Caco-2 (cell line): ENCODE data around the gene AMACR. TPM values are rescaled to one million over a fixed set of nuclear protein-coding genes. Genes with fewer than 3 reads are reported as not detected.
A peak's percentile ranks its signal among the peaks of the same experiment; 100 is the strongest.
"Not testable (repeated sequence)": the region's sequence is repeated elsewhere in the genome, so short reads cannot be mapped to it uniquely, and the experiment has no call there.

ENCODE experiments used
- BruUV-seq: library from RNA; stranded (reverse); fragments of 400-500 nt; replicated peaks from 2 replicates; lab custom pipeline; 2021; lab: Mats Ljungman, UMichigan
- CTCF ChIA-PET: fragments of 300-600 bp; sonication (Branson Sonifier 250); formaldehyde crosslinking; loops from one replicate; lab custom pipeline; 2022; ENCODE audit warnings: antibody characterized with exemption; lab: Charles Lee
- POLR2A ChIA-PET: fragments of 300-600 bp; sonication (Branson Sonifier 250); formaldehyde crosslinking; loops from one replicate; lab custom pipeline; 2022; ENCODE audit warnings: antibody characterized with exemption; lab: Charles Lee
- DNase-seq, 2 experiments: peaks; one replicate each; pipeline versions ENCODE4 v3.0.0 to v3.0.0-alpha.2; 2020 to 2022
- H3K27me3 ChIP-seq: replicated peaks from 2 replicates; pipeline ENCODE4 v1.6.0; 2011; ENCODE audit warnings: low read length; ENCODE audit not compliant: control insufficient read depth, insufficient read depth
- H3K36me3 ChIP-seq: 2 replicates; pipeline ENCODE4 v1.5.1; 2011; ENCODE audit warnings: low read length; ENCODE audit not compliant: control insufficient read depth, insufficient read depth
- H3K4me1 ChIP-seq: fragments of 250-450 bp; sonication (Bioruptor Pico); 2 replicates; pipeline ENCODE4 v1.5.1; 2020; ENCODE audit warnings: mild to moderate bottlenecking
- H3K4me3 ChIP-seq: 2 replicates; pipeline ENCODE4 v1.5.1; 2011; ENCODE audit warnings: low read depth, mild to moderate bottlenecking, control low read depth, low read length
- H3K9me3 ChIP-seq: fragments of 250-450 bp; sonication (Bioruptor Pico); 2 replicates; pipeline ENCODE4 v1.5.1; 2020; ENCODE audit warnings: mild to moderate bottlenecking, moderate library complexity
- H3K27ac Mint-ChIP-seq: one replicate; pipeline ENCODE4 v1.8.0; 2022; ENCODE audit warnings: mixed read lengths; ENCODE audit not compliant: unreplicated experiment
- H3K27me3 Mint-ChIP-seq: one replicate; pipeline ENCODE4 v1.8.0; 2022; ENCODE audit warnings: mixed read lengths; ENCODE audit not compliant: insufficient read depth, unreplicated experiment
- H3K36me3 Mint-ChIP-seq: one replicate; pipeline ENCODE4 v1.8.0; 2022; ENCODE audit warnings: mild to moderate bottlenecking, mixed read lengths; ENCODE audit not compliant: insufficient read depth, unreplicated experiment
- H3K4me1 Mint-ChIP-seq: one replicate; pipeline ENCODE4 v1.8.0; 2022; ENCODE audit warnings: low read depth, mixed read lengths; ENCODE audit not compliant: unreplicated experiment
- H3K4me3 Mint-ChIP-seq: one replicate; pipeline ENCODE4 v1.8.0; 2022; ENCODE audit warnings: mild to moderate bottlenecking, moderate library complexity, mixed read lengths; ENCODE audit not compliant: unreplicated experiment
- H3K9me3 Mint-ChIP-seq: one replicate; pipeline ENCODE4 v1.8.0; 2022; ENCODE audit warnings: mixed read lengths; ENCODE audit not compliant: unreplicated experiment
- intact Hi-C: fragments of 100-400 bp; cut with micrococcal nuclease; formaldehyde crosslinking; loops from one replicate; pipeline ENCODE4 v1.10.0; 2022; ENCODE audit not compliant: unreplicated experiment
- total RNA-seq: library from RNA; stranded (reverse); gene quantifications from 2 replicates; pipeline ENCODE4 v1.2.3, GENCODE V29; 2022
- TF ChIP-seq, protein P1 (sequence below), 2 experiments: fragments of 200-600 bp in 1 of 2; IDR thresholded peaks; 1 replicate in 1 of 2; 2 replicates in 1 of 2; pipeline versions ENCODE4 v1.5.1 to v1.8.0; 2011 to 2022; ENCODE audit warnings: antibody characterized with exemption in 1 of 2, control low read depth in 1 of 2, inconsistent platforms in 1 of 2, low read depth in 1 of 2, low read length in 1 of 2, mild to moderate bottlenecking in 1 of 2, moderate library complexity in 1 of 2; ENCODE audit not compliant: insufficient read depth in 1 of 2, severe bottlenecking in 1 of 2, unreplicated experiment in 1 of 2

Gene AMACR
- total RNA-seq, 1 experiment from 2014 or later = 204 TPM

DNA sequence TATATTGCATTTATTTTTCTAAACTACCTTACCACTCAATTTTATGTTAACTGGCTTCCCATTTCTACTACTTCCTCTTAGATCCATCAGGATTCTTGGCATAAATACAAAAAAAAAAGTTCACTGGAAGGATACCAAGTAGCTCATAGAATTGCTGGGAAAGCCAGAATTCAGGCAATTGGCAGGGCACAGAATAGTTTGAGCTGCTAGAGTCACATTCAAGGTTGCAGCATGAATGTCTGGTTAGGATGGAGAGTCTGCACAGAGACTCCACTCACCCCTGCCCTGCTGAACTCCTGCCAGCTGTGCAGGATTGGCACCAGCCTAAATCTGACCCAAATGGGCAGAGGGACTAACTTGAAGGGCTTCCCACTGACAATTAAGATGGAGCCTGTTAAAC lies 4.9 kb upstream of the AMACR start:
- Mint-ChIP-seq H3K27ac (no peak overlapping the region), H3K9me3 (peaks cover 10% of the 10 kb centered on the region), H3K4me3 (no peak overlapping the region), H3K36me3 (peaks cover 18% of the 10 kb centered on the region), H3K27me3 (no peaks in the 10 kb centered on the region), H3K4me1 (peaks cover 42% of the 10 kb centered on the region)
- Histone ChIP-seq H3K27me3 (no peaks in the 10 kb centered on the region), H3K36me3 (0 out of 2 replicates have a peak, but pooled peaks cover 2% of the 10 kb centered on the region), H3K4me1 (peaks cover 40% of the 10 kb centered on the region), H3K9me3 (no peaks in the 10 kb centered on the region), H3K4me3 (no peak overlapping the region)
- no TSS peak for BruUV-seq
- TF ChIP-seq, protein P1, sequence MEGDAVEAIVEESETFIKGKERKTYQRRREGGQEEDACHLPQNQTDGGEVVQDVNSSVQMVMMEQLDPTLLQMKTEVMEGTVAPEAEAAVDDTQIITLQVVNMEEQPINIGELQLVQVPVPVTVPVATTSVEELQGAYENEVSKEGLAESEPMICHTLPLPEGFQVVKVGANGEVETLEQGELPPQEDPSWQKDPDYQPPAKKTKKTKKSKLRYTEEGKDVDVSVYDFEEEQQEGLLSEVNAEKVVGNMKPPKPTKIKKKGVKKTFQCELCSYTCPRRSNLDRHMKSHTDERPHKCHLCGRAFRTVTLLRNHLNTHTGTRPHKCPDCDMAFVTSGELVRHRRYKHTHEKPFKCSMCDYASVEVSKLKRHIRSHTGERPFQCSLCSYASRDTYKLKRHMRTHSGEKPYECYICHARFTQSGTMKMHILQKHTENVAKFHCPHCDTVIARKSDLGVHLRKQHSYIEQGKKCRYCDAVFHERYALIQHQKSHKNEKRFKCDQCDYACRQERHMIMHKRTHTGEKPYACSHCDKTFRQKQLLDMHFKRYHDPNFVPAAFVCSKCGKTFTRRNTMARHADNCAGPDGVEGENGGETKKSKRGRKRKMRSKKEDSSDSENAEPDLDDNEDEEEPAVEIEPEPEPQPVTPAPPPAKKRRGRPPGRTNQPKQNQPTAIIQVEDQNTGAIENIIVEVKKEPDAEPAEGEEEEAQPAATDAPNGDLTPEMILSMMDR (IDR thresholded peaks at IDR 0.05; ENCODE audit: insufficient read depth in 1 of 2, low read depth in 1 of 2, low read length in 1 of 2, severe bottlenecking in 1 of 2, unreplicated experiment in 1 of 2) = no peak
- DNase-seq = no peak
- intact Hi-C loops = no loop called here
- ChIA-PET POLR2A (no interaction called here), CTCF (no interaction called here)

DNA sequence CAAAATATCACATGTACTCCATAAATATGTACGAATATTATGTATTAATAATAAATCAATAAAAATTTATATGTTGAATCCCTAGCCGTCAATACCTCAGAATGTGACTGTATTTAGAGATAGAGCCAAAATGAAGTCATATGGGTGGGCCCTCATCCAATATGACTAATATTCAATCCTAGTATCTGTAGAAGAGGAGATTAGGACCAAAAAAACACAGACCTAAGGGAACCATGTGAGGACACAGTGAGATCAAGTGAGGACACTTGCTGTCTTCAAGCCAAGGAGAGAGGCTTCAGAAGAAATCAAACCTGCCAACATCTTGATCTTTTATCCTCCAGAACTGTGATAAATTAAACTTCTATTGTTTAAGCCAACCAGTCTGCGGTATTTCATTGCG lies 3.7 kb upstream of the AMACR start:
- CTCF ChIA-PET = no interaction called here
- Histone ChIP-seq H3K9me3 (no peaks in the 10 kb centered on the region), H3K4me1 (peaks cover 32% of the 10 kb centered on the region), H3K27me3 (no peaks in the 10 kb centered on the region), H3K36me3 (peaks cover 2% of the 10 kb centered on the region; the same call in 1 of the 2 replicates), H3K4me3 (no peak overlapping the region)
- no peak for DNase-seq
- no peak overlapping the region for H3K4me3 Mint-ChIP-seq
- intact Hi-C loops = loop anchor here (2.0 kb wide), 1 partner anchor 23 kb away; no protein-coding TSS in a partner anchor
- POLR2A ChIA-PET = no interaction called here
- TF ChIP-seq, protein P1 (IDR thresholded peaks at IDR 0.05; ENCODE audit: insufficient read depth in 1 of 2, low read depth in 1 of 2, low read length in 1 of 2, severe bottlenecking in 1 of 2, unreplicated experiment in 1 of 2) = no peak
- peaks cover 10% of the 10 kb centered on the region for H3K9me3 Mint-ChIP-seq
- BruUV-seq = no TSS peak
- peaks cover 32% of the 10 kb centered on the region for H3K4me1 Mint-ChIP-seq
- H3K27me3 Mint-ChIP-seq = no peaks in the 10 kb centered on the region
- peak overlapping the region; percentile 85 for H3K27ac Mint-ChIP-seq
- peaks cover 20% of the 10 kb centered on the region for H3K36me3 Mint-ChIP-seq

DNA sequence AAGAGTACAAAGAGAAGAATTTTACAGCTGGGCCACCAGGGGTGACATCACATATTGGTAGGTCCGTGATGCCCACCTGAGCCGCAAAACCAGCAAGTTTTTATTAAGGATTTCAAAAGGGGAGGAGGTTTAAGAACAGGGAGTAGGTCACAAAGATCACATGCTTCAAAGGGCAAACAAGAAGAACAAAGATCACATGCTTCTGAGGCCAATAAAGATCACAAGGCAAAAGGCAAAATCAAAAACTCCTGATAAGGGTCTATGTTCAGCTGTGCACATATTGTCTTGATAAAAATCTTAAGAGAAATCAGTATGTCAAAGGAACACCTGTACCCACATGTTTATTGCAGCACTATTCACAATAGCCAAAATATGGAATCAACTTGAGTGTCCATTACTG lies 2.3 kb upstream of the AMACR start:
- H3K36me3 ChIP-seq, POLR2A ChIA-PET, CTCF ChIA-PET, H3K9me3 ChIP-seq, H3K9me3 Mint-ChIP-seq, H3K27me3 Mint-ChIP-seq, H3K27me3 ChIP-seq, H3K4me3 ChIP-seq, BruUV-seq: not testable (repeated sequence)
- Mint-ChIP-seq H3K4me3 (peak overlapping the region; percentile 84), H3K27ac (peak overlapping the region; percentile 85), H3K4me1 (peaks cover 32% of the 10 kb centered on the region), H3K36me3 (peaks cover 33% of the 10 kb centered on the region)
- H3K4me1 ChIP-seq = peaks cover 36% of the 10 kb centered on the region
- intact Hi-C loops = loop anchor here (2.0 kb wide), 1 partner anchor 25 kb away; no protein-coding TSS in a partner anchor
- peak; percentile 72 to 74 for DNase-seq
